Brain microvascular endothelial cell (primary cell): ENCODE data around the gene ASB7.

Source experiments
- DNase-seq: peaks from one replicate; pipeline ENCODE4 v3.0.0-alpha.2; 2020
- H3K27ac ChIP-seq: fragments of 250-450 bp; sonication (Bioruptor Pico); 2 replicates; pipeline ENCODE4 v1.5.1; 2020; ENCODE audit warnings: mild to moderate bottlenecking, moderate library complexity
- H3K27me3 ChIP-seq: fragments of 250-450 bp; sonication (Bioruptor Pico); replicated peaks from 2 replicates; pipeline ENCODE4 v1.5.1; 2020; ENCODE audit warnings: mild to moderate bottlenecking
- H3K36me3 ChIP-seq: fragments of 250-450 bp; sonication (Bioruptor Pico); replicated peaks from 2 replicates; pipeline ENCODE4 v1.5.1; 2020; ENCODE audit warnings: mild to moderate bottlenecking
- H3K4me3 ChIP-seq: 2 replicates; pipeline ENCODE4 v1.5.1; 2011; ENCODE audit warnings: low read depth, mild to moderate bottlenecking, control low read depth, low read length, moderate library complexity
- in situ Hi-C: cut with HindIII; loops from 2 replicates; pipeline ENCODE4 v1.10.0; 2017; ENCODE audit warnings: low sequenced_read_pairs, low pct_ligation_motif_present
- TF ChIP-seq, protein P1 (sequence below): IDR thresholded peaks from 2 replicates; pipeline ENCODE4 v1.5.1; 2011; ENCODE audit warnings: low read depth, mild to moderate bottlenecking, moderate library complexity, low read length, control low read depth, inconsistent platforms; ENCODE audit errors: missing control alignments

ASB7 gene

DNA sequence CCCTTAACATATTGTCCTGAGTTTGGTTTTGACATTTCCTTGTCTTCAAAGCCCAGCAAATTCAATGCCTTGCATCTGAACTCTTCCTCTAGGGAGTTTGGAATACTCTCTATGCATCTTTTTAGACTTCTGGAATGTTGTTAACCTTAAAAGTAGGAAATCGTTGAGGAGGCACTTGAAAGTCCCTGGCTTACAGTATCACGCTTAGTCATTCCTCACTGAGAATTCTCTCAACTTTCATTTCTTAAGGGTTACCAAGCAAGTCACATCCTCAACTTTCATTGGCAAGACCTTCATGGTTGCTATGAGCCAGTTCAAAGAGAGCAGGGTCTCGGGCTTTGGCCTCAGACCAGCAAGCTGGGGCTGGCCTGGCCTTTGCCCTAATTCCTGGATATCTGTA, 89.9 kb downstream of the ASB7 start:
- DNase-seq: no peak
- in situ Hi-C loops: no loop called here
- no peaks in the 10 kb centered on the region for H3K36me3 ChIP-seq
- H3K27me3 ChIP-seq: no peaks in the 10 kb centered on the region
- TF ChIP-seq, protein P1, sequence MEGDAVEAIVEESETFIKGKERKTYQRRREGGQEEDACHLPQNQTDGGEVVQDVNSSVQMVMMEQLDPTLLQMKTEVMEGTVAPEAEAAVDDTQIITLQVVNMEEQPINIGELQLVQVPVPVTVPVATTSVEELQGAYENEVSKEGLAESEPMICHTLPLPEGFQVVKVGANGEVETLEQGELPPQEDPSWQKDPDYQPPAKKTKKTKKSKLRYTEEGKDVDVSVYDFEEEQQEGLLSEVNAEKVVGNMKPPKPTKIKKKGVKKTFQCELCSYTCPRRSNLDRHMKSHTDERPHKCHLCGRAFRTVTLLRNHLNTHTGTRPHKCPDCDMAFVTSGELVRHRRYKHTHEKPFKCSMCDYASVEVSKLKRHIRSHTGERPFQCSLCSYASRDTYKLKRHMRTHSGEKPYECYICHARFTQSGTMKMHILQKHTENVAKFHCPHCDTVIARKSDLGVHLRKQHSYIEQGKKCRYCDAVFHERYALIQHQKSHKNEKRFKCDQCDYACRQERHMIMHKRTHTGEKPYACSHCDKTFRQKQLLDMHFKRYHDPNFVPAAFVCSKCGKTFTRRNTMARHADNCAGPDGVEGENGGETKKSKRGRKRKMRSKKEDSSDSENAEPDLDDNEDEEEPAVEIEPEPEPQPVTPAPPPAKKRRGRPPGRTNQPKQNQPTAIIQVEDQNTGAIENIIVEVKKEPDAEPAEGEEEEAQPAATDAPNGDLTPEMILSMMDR: no peak
- no peak overlapping the region for H3K4me3 ChIP-seq
- H3K27ac ChIP-seq: no peak overlapping the region

DNA sequence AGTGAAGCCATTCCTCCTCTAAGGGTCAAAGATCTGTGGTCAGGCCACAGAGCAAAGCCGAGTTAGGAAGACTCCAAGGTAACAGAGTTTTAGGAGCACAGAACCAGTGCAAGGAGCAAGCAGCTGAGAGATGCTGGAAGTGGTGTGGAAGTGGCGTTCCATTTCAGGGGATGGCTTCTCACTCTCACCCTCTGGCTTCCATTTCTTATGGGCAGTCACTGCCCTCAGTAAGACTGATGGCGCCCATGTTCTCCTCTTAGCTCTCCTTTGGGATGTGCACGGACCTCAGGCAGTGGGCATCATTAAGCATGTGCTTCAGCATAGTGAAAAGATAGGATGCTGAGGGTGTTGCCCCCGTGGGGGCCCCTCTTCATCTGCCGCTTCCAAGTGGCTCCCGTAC, 90.3 kb downstream of the ASB7 start:
- DNase-seq: no peak
- Histone ChIP-seq H3K27me3 (no peaks in the 10 kb centered on the region), H3K4me3 (no peak overlapping the region), H3K36me3 (no peaks in the 10 kb centered on the region), H3K27ac (no peak overlapping the region)
- TF ChIP-seq, protein P1: no peak
- in situ Hi-C loops: no loop called here

DNA sequence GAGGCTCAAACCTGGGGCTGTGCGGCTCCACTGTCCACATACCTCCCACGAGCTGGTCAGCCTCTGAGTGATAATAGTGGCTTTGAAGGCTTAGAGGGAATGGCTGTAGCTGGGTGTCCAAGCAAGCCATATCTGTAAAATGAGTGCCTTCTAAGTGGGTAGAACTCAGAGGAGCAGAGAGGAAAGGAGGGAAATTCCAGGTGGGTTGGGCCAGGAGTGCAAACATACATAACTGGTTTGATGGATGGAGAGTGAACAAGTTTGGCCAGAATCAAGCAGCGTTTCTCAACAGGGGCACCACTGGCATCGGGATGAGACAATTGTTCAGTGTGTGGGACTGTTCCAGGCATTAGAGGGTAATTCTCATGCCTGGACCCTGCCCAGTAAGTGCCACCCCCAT, 91.1 kb downstream of the ASB7 start:
- H3K4me3 ChIP-seq: no peak overlapping the region
- in situ Hi-C loops: no loop called here
- TF ChIP-seq, protein P1: no peak
- H3K27ac ChIP-seq: no peak overlapping the region
- no peak for DNase-seq
- no peaks in the 10 kb centered on the region for H3K27me3 ChIP-seq
- H3K36me3 ChIP-seq: no peaks in the 10 kb centered on the region

DNA sequence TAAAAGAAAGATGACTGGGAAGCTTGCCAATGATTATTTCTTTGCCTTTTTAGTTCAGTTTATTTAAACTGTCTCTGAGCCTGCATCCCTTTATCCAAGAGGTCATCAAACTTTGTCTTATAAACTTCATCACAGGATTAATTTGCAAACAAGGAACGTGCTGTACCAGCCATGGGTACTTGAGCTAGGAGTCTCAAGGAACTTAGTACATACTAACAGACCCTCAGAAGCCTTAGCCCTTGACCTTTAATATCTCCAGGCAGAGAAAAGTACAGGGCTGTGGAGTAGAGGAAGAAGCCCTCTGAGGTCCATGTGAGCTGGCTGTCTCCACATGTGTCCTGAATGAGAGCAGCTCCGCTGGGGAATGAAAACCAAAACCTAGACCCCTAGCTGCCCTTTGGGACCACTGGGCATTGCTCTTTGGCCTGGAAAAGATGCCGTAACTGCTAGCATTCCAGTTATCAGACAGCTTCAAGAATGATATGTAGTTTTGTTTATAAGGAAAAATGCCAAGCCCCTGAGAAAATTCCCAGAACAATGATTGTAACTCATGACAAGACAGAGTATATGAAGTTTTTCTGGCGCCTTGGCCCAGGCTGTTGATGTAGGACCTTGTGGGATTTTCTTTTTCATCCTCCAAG, 92.1 kb downstream of the ASB7 start:
- in situ Hi-C loops: no loop called here
- DNase-seq: no peak
- H3K4me3 ChIP-seq: no peak overlapping the region
- TF ChIP-seq, protein P1: no peak
- H3K27ac ChIP-seq: no peak overlapping the region
- H3K36me3 ChIP-seq: no peaks in the 10 kb centered on the region
- no peaks in the 10 kb centered on the region for H3K27me3 ChIP-seq

DNA sequence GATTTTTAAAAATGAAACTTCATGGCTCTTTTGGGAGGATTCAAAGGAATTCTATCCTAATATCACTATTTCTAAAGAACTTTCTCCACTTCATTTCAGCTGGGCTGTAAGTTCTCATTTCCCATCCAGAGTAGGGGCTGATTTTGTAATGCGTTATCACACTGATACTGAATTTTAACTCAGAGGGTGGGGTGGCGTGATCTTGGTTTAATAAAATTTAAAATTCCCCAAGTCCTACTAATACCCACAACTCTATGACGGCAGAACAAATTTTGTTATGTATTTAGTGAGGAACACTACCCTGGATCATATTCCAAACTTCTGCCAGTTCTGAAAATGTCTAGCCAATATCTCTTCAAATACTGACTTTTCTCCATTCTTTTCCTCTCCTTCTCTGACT, 92.7 kb downstream of the ASB7 start:
- in situ Hi-C loops: no loop called here
- no peak for DNase-seq
- no peaks in the 10 kb centered on the region for H3K27me3 ChIP-seq
- H3K27ac ChIP-seq: no peak overlapping the region
- TF ChIP-seq, protein P1: no peak
- H3K36me3 ChIP-seq: no peaks in the 10 kb centered on the region
- no peak overlapping the region for H3K4me3 ChIP-seq

DNA sequence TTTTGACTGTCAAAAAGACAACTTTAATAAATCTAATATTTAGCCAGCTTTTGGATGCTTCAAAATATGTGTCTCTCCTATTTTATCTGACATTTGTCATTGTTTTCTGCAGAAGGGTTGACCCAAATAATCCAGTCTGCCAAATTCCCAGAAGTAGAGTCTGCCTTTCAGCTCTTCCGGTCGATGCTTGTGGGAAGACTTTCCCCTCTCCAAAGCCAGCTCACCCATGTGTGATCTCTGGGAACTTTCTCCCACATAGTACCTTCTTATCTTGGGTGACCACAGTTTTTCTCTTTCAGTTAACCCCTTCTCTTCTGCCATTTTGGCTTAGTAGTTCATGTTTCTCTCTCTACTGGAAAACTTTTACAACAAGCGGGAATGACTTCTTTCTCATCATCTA, 94.1 kb downstream of the ASB7 start:
- Histone ChIP-seq H3K27ac (peak overlapping the region; percentile 66), H3K4me3 (no peak overlapping the region), H3K36me3 (no peaks in the 10 kb centered on the region), H3K27me3 (no peaks in the 10 kb centered on the region)
- peak; percentile 66 for DNase-seq
- TF ChIP-seq, protein P1: no peak
- in situ Hi-C loops: no loop called here
